GM18511 (cell line): ENCODE data around the gene UGT1A7.

Experiments used
- ATAC-seq: cut with Tn5 transposase; IDR thresholded peaks from one replicate; pipeline ENCODE4 v1.9.1; 2021; ENCODE audit warnings: mild to moderate bottlenecking, moderate library complexity; ENCODE audit not compliant: unreplicated experiment

Gene UGT1A7

GRCh38 chr2:233758141-233758540 lies 76.4 kb downstream of the UGT1A7 start:
- ATAC-seq, result no peak

- no peak for ATAC-seq
Observed at GRCh38 chr2:233758849-233759248, 77.1 kb downstream of the UGT1A7 start.

GRCh38 chr2:233760043-233760442 lies 78.3 kb downstream of the UGT1A7 start, which contains the start of gene UGT1A1:
UGT1A1 (plus strand) TSS chr2:233760270; CDS start chr2:233760288, 18 bp downstream.
- no peak for ATAC-seq

GRCh38 chr2:233761040-233761769 lies 79.5 kb downstream of the UGT1A7 start:
- ATAC-seq, result no peak

GRCh38 chr2:233764264-233764663 lies 82.6 kb downstream of the UGT1A7 start:
- ATAC-seq, result no peak

- ATAC-seq, result no peak
Observed at GRCh38 chr2:233764761-233765160, 83.1 kb downstream of the UGT1A7 start.

GRCh38 chr2:233766416-233766815 lies 84.7 kb downstream of the UGT1A7 start:
- no peak for ATAC-seq

- no peak for ATAC-seq
Observed at GRCh38 chr2:233768076-233768475, 86.4 kb downstream of the UGT1A7 start.

GRCh38 chr2:233769260-233769659 lies 87.6 kb downstream of the UGT1A7 start:
- no peak for ATAC-seq

- no peak for ATAC-seq
Observed at GRCh38 chr2:233772153-233772552, 90.5 kb downstream of the UGT1A7 start.

GRCh38 chr2:233772583-233772982 lies 90.9 kb downstream of the UGT1A7 start:
- no peak for ATAC-seq

- ATAC-seq, result no peak
Observed at GRCh38 chr2:233773854-233774253, 92.2 kb downstream of the UGT1A7 start.

- ATAC-seq, result no peak
Observed at GRCh38 chr2:233775414-233775813, 93.7 kb downstream of the UGT1A7 start.

- ATAC-seq, result no peak
Observed at GRCh38 chr2:233778030-233778429, 96.3 kb downstream of the UGT1A7 start, which contains the start of gene MROH2A. MROH2A (plus strand) TSS chr2:233778330; CDS start chr2:233779359, 1,029 bp downstream.

GRCh38 chr2:233779722-233780121 lies 98.0 kb downstream of the UGT1A7 start:
- ATAC-seq, result no peak

- ATAC-seq, result no peak
Observed at GRCh38 chr2:233780771-233781170, 99.1 kb downstream of the UGT1A7 start.

GRCh38 chr2:233789554-233789953 lies 107.9 kb downstream of the UGT1A7 start:
- ATAC-seq, result no peak

- no peak for ATAC-seq
Observed at GRCh38 chr2:233791151-233791882, 109.6 kb downstream of the UGT1A7 start.

- no peak for ATAC-seq
Observed at GRCh38 chr2:233791883-233792329, 110.2 kb downstream of the UGT1A7 start.

GRCh38 chr2:233792720-233793119 lies 111.0 kb downstream of the UGT1A7 start:
- ATAC-seq, result no peak

GRCh38 chr2:233793465-233794127 lies 111.9 kb downstream of the UGT1A7 start:
- no peak for ATAC-seq
